Anterior cingulate cortex (tissue), 58 donors: ENCODE measurements around the gene CDH4.

Experiments
- DNase-seq, 58 donors: peaks; one replicate each; lab custom pipeline; 2025; lab: John Stamatoyannopoulos, UW

Gene CDH4

DNA sequence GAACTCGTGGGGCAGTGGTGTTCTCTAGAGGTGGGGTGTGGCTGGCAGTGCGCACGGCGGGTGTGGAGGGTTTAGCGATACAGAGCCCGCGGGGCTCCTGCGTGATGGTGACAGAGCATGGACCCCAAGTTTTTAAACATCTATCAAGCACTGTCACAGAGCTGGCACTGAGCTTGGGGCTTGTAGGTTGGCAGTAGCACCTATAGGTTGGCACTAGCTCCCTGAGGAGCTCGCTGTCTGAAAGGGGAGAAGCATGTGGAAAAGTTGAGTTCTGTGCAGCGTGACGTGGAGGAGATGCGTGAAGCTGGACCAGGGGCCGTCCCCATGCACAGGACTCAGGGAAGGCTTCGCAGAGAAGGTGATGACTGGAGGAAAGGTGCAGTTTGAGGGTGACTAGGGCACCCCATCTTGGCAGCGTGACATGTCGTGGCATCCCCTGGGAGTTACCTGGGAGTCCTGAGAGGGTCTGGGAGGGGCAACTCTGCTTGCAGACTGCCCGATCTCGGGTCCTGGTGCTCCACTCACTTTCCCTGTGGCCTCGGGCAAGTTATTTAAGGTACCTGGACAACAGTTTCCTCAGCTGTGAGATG, 122.0 kb downstream of the CDH4 start:
- DNase-seq, result no peak

GRCh38 chr20:61376541-61377240, 124.6 kb downstream of the CDH4 start:
- DNase-seq, result peak in 3 of 58 donors; percentile 15 to 17 (median 16)

- no peak for DNase-seq
These were observed 126.8 kb downstream of the CDH4 start for GRCh38 chr20:61378694-61379355.

DNA sequence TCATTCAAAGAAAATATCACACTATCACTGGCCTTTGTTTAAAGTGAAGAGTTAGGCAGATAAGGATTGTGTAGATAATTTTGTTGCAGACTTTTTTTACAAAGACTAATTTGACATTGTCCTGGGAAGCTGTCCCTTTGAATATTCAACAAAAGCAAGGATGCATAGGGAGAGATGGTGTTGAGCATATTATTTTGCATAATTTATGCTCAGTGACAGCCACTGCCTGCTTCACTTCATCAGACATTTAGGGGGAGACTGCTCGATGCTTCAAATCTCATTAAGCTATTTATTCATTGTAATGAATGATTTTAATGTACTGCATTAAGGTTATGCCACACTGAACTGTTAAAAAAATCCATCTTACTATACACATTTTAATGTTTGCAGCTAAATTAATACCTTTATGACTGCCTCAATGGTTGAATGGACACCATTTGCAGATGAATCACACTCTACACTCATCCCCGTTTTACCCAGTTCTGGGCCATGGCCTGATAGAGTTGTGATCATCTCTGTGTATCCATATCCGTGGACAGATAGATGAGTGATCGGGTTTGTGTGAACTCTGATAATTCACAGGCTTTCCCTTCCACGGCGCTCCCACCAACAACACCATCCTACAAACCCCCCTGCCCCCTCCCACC, 128.0 kb downstream of the CDH4 start:
- no peak for DNase-seq

DNA sequence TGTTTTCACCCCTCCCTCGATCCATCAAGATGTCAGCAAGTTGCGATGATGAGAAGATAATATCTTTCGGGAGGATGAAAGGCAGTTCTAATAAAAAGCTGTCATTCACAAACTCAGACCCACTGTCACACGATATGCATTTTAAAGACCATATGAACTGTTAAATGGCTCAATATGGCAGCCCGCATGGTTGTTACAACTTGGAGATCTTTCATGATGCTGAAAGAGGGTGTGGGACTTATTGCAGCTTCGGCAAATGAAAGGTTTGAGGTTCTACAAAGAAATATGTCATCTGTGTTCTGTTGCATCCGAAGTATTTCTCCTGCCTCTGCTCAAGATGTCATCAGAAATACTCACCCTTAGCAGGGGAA, 128.5 kb downstream of the CDH4 start:
- DNase-seq, result no peak

DNA sequence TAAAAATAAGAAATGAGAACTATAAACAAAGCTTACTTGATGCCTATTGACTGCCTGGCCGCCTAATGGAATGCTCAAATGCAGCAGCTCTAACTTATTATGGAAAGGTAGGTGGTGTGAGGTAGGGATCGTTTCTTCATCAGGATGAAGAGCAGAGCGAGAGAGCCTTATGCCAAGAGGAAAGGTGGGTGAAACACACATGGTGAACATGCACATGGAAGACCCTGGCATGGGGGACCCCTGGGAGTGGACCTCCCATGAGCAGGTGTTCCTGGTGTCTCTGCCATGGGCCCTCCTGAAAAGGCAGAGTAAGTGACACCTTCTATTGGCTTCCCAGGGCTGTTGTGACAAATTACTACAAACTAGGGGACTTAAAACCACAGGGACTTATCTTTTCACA, 130.1 kb downstream of the CDH4 start:
- no peak for DNase-seq

GRCh38 chr20:61385296-61385695, 133.2 kb downstream of the CDH4 start:
- DNase-seq, result no peak

GRCh38 chr20:61385731-61386130, 133.7 kb downstream of the CDH4 start:
- no peak for DNase-seq

DNA sequence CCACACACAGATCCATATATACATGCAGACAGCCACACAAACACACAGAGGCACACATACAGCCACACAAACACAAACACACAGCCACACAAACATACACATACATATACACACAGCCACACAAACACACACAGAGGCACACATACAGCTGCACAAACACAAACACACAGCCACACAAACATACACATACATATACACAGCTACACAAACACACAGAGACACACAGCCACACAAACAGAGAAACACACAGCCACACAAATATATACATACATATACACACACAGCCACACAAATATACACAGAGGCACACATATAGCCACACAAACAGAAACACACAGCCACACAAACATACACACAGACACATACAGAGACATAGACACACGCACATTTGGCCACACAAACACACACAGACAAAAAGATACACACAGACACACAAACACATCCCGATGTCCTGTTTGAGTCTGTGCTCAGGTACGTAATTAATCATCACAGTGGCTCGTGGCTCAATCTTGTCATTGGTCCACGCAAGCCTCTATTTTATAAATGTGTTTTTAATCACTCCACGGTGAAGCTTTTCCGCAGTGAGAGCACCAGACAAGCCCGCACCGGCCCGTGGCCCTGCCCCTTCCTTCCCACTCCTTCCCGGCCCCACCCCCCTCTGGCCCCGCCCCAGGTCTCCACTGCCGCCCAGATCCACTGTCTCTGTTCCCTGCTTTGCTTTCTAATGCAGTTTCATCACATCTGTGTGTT, 135.3 kb downstream of the CDH4 start:
- peak in 10 of 58 donors; percentile 8 to 28 (median 14) for DNase-seq

GRCh38 chr20:61387954-61388348, 135.9 kb downstream of the CDH4 start:
- DNase-seq, result no peak

DNA sequence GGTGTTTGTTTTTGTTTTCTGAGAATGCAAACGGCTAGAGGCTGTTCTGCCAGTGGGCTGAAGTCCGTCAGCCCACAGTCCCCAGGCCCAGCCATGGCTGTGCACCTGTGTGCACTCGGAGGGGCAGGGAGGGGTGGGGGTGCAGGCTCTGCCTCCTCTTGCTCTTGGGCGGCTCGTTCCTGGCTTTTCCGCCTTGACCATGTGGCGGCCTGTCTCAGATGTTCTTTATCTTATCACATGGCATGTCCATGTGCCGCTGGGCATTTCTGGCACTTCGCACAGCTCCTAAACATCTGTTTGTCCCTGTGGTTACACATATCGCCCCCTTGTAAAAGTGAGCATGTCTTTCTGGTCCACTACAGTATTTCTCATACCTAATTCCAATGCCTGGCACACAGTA, 137.0 kb downstream of the CDH4 start:
- DNase-seq, result no peak

- no peak for DNase-seq
These were observed 139.1 kb downstream of the CDH4 start for GRCh38 chr20:61391185-61391584.

GRCh38 chr20:61391812-61392520, 139.9 kb downstream of the CDH4 start:
- peak in 2 of 58 donors; percentile 7 to 15 for DNase-seq

DNA sequence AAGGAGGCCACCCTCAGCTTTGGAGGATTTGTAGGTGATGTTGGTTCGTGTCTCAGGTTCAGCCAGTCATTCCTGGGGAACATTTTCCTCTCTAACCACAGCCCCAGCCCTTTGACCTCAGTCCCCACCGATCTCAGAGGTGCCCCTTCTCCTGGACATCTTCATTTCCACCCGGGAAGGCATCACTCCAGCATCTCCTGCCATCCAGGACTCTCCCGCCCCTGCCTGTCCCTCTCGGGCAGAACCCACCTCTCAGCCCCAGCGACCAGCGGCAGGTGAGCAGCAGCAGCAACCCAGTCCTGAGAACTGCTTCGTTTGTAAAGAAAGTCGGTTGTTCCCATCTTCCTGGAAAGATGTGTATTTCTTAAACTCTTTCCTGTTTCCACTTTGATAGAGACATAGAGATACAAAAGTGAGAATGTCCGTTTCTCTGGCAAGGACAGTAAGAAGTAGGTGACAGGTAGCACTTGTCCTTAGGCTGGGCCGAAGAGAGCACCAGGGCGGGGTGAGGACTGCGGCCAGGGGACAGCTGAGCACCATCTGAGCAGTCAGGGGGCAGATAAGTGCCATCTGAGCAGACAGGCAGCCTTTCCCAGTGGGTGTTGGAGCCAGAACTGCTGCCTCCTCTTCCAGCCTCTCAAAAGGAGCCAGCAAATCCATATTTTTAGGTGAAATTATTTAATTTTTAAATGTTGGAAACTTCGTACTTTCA, 142.2 kb downstream of the CDH4 start:
- no peak for DNase-seq

GRCh38 chr20:61396262-61396848, 144.3 kb downstream of the CDH4 start:
- no peak for DNase-seq

GRCh38 chr20:61397146-61397545, 145.1 kb downstream of the CDH4 start:
- no peak for DNase-seq

GRCh38 chr20:61397790-61398189, 145.7 kb downstream of the CDH4 start:
- DNase-seq, result no peak

DNA sequence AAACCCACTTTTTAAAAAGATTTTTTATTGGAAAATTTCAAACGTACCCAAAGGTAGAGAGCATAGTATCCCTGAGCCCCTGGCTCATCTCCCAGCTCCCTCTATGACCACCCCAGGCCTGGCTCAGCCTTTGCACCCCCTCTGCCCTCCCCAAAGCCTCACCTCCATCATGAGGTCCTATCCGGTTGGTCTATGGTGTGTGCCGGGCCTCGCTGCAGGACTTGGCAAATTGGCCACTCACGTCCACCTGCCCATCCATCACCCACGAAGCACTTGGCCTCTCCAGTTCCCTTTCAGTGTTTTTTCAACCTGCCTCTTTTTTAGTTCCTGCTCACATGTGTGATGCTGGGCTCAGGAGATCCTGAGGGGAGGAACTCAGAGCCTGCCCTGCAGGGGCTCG, 147.4 kb downstream of the CDH4 start:
- DNase-seq, result no peak

- DNase-seq, result no peak
These were observed 148.4 kb downstream of the CDH4 start for GRCh38 chr20:61400499-61400898.
